Measurements from ENCODE around the gene ZNF180. TPM values are rescaled to one million over a fixed set of nuclear protein-coding genes. Genes with fewer than 3 reads are reported as not detected.

ZNF180 gene
- 10 to 100 TPM in 3 of 4 donors, 1 to 10 TPM in 1; 7.8 to 28.1 (median 15.1) TPM for total RNA-seq

DNA sequence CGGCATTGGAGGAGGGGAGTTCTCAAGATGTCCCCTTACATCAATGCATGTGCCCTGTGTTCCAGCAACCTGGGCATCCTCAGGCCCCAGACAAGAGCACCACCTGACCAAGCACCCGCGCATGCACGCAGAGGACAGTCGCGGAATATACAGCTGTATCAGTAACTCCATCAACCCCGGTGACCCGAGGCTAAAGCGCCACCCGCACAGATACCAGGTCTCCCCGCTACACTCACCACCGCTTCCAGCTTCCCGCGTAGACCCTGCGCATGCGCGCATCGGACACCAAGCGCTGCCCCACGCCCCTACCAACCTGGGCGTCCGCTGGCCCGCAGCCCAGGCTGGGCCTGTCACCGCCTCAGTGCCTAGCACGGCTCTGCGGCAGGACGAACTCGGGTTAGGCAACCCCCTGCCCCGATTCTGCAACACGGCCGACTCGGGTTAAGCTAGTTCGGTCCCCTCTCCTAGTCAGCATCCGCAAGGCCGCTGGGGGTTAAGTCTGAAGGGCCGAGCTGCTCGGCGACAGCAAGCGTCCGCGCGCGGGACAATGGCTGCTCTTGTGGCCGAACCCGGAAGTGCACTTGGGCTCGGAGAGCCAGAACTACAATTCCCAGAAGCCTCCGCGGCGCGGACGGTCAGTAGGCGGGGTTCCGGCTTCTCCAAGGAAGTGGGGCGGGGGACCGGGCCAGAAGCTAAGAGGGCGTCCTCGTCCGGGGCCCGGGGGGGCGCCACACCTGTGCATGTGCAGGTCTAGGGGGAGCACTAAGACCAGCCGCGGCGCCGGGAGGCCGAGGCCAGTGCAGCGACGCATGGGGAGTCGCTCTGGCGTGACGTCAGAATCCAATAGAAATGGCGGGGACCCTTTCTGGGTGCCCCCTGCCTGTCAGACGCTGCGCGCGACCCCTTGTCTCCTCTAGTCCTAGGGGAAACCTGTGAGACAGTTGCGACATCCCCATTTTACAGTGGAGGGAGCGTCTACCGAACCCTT, at the start of gene ZNF180:
ZNF180 (minus strand) TSS at position 561 of the 988 bp plus-strand sequence. CDS start 3,188 bp downstream, outside the sequence.
- Histone ChIP-seq H3K4me1 (peaks cover 0 to 19% (median 5%) of the 10 kb centered on the region in 4 donors), H3K36me3 (peaks cover 0 to 34% (median 7%) of the 10 kb centered on the region in 3 donors), H3K27ac (peak within 1 kb of the TSS; percentile 78 to 91 (median 85)), H3K9me3 (peaks cover 0 to 33% (median 20%) of the 10 kb centered on the region in 4 donors), H3K27me3 (no peaks in the 10 kb centered on the region), H3K4me3 (peak within 1 kb of the TSS; percentile 70 to 85 (median 78))
- peak; percentile 97 to 98 (median 98) for DNase-seq
- TF ChIP-seq CTCF (IDR thresholded peaks at IDR 0.05) (peak; percentile 49 to 87 (median 66)), POLR2A (IDR thresholded peaks at IDR 0.05) (peak; percentile 76 to 78)

DNA sequence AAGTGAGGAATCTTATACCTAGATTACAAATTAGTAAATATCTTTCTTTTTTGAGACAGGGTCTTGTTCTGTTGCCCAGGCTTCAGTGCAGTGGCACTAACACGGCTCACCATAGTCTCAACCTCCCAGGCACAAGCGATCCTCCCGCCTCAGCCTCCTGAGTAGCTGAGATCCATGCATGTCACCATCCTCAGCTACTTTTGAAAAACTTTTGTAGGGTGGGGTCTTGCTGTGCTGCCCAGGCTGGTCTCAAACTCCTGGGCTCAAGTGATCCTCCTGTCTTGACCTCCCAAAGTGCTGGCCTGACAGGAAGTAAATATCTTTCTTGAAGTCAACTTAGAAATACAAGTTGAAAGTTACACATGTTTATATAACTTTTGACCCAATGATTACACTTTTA, 49.2 kb upstream of the ZNF180 start:
- H3K9me3 ChIP-seq, result no peaks in the 10 kb centered on the region
- no peak for DNase-seq
- H3K27me3 ChIP-seq, result no peaks in the 10 kb centered on the region
- TF ChIP-seq CTCF (IDR thresholded peaks at IDR 0.05) (no peak), POLR2A (IDR thresholded peaks at IDR 0.05) (no peak)
- H3K36me3 ChIP-seq, result no peaks in the 10 kb centered on the region
- H3K4me1 ChIP-seq, result no peaks in the 10 kb centered on the region
- no peak overlapping the region for H3K4me3 ChIP-seq
- no peak overlapping the region for H3K27ac ChIP-seq

- no peaks in the 10 kb centered on the region for H3K27me3 ChIP-seq
- no peak overlapping the region for H3K4me3 ChIP-seq
- no peaks in the 10 kb centered on the region for H3K36me3 ChIP-seq
- no peak for DNase-seq
- no peaks in the 10 kb centered on the region for H3K4me1 ChIP-seq
- H3K9me3 ChIP-seq, result no peaks in the 10 kb centered on the region
- TF ChIP-seq POLR2A (IDR thresholded peaks at IDR 0.05), result no peak
- TF ChIP-seq CTCF (IDR thresholded peaks at IDR 0.05), result no peak
- no peak overlapping the region for H3K27ac ChIP-seq
Measured at GRCh38 chr19:44548736-44549135, 48.4 kb upstream of the ZNF180 start.

- no peaks in the 10 kb centered on the region for H3K27me3 ChIP-seq
Measured at GRCh38 chr19:44544031-44544430, 43.7 kb upstream of the ZNF180 start.

GRCh38 chr19:44542671-44543070, 42.3 kb upstream of the ZNF180 start:
- Histone ChIP-seq H3K27me3 (no peaks in the 10 kb centered on the region), H3K36me3 (no peaks in the 10 kb centered on the region), H3K4me3 (no peak overlapping the region), H3K4me1 (no peaks in the 10 kb centered on the region), H3K9me3 (no peaks in the 10 kb centered on the region), H3K27ac (no peak overlapping the region)
- TF ChIP-seq POLR2A (IDR thresholded peaks at IDR 0.05) (no peak), CTCF (IDR thresholded peaks at IDR 0.05) (no peak)
- DNase-seq, result no peak

More at GRCh38 chr19:44544031-44544430, 43.7 kb upstream of the ZNF180 start:
- Histone ChIP-seq H3K4me1 (no peaks in the 10 kb centered on the region), H3K27ac (no peak overlapping the region), H3K9me3 (no peaks in the 10 kb centered on the region), H3K36me3 (no peaks in the 10 kb centered on the region), H3K4me3 (no peak overlapping the region)
- TF ChIP-seq POLR2A (IDR thresholded peaks at IDR 0.05) (no peak), CTCF (IDR thresholded peaks at IDR 0.05) (no peak)
- no peak for DNase-seq
